ENCODE measurements around the gene SLF2.

- TF ChIP-seq, protein P1, sequence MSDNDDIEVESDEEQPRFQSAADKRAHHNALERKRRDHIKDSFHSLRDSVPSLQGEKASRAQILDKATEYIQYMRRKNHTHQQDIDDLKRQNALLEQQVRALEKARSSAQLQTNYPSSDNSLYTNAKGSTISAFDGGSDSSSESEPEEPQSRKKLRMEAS (IDR thresholded peaks at IDR 0.05) = no peak
- no peak for TF ChIP-seq EGR1 (IDR thresholded peaks at IDR 0.05)
- no peak for TF ChIP-seq CEBPB (IDR thresholded peaks at IDR 0.05)
- no peak for TF ChIP-seq RAD21 (IDR thresholded peaks at IDR 0.05; ENCODE audit: low read depth)
- TF ChIP-seq EP300 (IDR thresholded peaks at IDR 0.05; ENCODE audit: borderline replicate concordance) = no peak
- TF ChIP-seq YY1 (IDR thresholded peaks at IDR 0.05; ENCODE audit: low read depth) = no peak
- TF ChIP-seq FOXM1 (IDR thresholded peaks at IDR 0.05; ENCODE audit: borderline replicate concordance, low read depth) = no peak
- no peak for TF ChIP-seq TCF12 (IDR thresholded peaks at IDR 0.05; ENCODE audit: low read depth)
- TF ChIP-seq TAF1 (IDR thresholded peaks at IDR 0.05; ENCODE audit: low read depth) = no peak
- TF ChIP-seq, protein P2, sequence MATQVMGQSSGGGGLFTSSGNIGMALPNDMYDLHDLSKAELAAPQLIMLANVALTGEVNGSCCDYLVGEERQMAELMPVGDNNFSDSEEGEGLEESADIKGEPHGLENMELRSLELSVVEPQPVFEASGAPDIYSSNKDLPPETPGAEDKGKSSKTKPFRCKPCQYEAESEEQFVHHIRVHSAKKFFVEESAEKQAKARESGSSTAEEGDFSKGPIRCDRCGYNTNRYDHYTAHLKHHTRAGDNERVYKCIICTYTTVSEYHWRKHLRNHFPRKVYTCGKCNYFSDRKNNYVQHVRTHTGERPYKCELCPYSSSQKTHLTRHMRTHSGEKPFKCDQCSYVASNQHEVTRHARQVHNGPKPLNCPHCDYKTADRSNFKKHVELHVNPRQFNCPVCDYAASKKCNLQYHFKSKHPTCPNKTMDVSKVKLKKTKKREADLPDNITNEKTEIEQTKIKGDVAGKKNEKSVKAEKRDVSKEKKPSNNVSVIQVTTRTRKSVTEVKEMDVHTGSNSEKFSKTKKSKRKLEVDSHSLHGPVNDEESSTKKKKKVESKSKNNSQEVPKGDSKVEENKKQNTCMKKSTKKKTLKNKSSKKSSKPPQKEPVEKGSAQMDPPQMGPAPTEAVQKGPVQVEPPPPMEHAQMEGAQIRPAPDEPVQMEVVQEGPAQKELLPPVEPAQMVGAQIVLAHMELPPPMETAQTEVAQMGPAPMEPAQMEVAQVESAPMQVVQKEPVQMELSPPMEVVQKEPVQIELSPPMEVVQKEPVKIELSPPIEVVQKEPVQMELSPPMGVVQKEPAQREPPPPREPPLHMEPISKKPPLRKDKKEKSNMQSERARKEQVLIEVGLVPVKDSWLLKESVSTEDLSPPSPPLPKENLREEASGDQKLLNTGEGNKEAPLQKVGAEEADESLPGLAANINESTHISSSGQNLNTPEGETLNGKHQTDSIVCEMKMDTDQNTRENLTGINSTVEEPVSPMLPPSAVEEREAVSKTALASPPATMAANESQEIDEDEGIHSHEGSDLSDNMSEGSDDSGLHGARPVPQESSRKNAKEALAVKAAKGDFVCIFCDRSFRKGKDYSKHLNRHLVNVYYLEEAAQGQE (IDR thresholded peaks at IDR 0.05; ENCODE audit: low read depth) = no peak
- no peak for TF ChIP-seq NFIC (IDR thresholded peaks at IDR 0.05)
- TF ChIP-seq, protein P3, sequence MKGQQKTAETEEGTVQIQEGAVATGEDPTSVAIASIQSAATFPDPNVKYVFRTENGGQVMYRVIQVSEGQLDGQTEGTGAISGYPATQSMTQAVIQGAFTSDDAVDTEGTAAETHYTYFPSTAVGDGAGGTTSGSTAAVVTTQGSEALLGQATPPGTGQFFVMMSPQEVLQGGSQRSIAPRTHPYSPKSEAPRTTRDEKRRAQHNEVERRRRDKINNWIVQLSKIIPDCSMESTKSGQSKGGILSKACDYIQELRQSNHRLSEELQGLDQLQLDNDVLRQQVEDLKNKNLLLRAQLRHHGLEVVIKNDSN (IDR thresholded peaks at IDR 0.05) = no peak
- no peak for TF ChIP-seq CREB1 (IDR thresholded peaks at IDR 0.05; ENCODE audit: low read depth)
Observed at GRCh38 chr10:100874702-100875483, 37.9 kb upstream of the SLF2 start.
